ENCODE results near the gene RSPH10B. TPM values are rescaled to one million over a fixed set of nuclear protein-coding genes. Genes with fewer than 3 reads are reported as not detected.
A peak's percentile ranks its signal among the peaks of the same experiment; 100 is the strongest.

The RSPH10B gene
- total and polyA plus RNA-seq, 10 of the 15 experiments (the other 5 are each of a cell fraction or from before 2014, with no cell fraction given) = 0.03 TPM; not detected in 9

- TF ChIP-seq EP300 (IDR thresholded peaks at IDR 0.05; ENCODE audit: borderline replicate concordance in 1 of 2, control insufficient read depth in 1 of 2, low read depth in 2 of 2, low read length in 2 of 2) (no peak), POLR2AphosphoS5 (IDR thresholded peaks at IDR 0.05; ENCODE audit: low read length) (peak; percentile 94), BCLAF1 (IDR thresholded peaks at IDR 0.05) (no peak), HDAC6 (IDR thresholded peaks at IDR 0.05; ENCODE audit: unreplicated experiment) (no peak), CBFB (IDR thresholded peaks at IDR 0.05; ENCODE audit: low read depth) (0 out of 2 replicates have a peak, but pooled peaks have one; percentile 32), CHD4 (IDR thresholded peaks at IDR 0.05) (no peak)
Measured at GRCh38 chr7:6008668-6009611, 38.5 kb upstream of the RSPH10B start, which contains the start of the genes AIMP2 and PMS2 (continued).

Data from GM12878 (cell line).